ENCODE results near the gene EGLN2.
"Not testable (repeated sequence)": the region's sequence is repeated elsewhere in the genome, so short reads cannot be mapped to it uniquely, and the experiment has no call there.

GRCh38 chr19:40846722-40847121 is 47.7 kb downstream of the EGLN2 start:
- TF ChIP-seq PCBP1 (IDR thresholded peaks at IDR 0.05; ENCODE audit: low read depth, low read length, poor library complexity, severe bottlenecking); RBFOX2 (IDR thresholded peaks at IDR 0.05; ENCODE audit: low read depth, low read length); TBL1XR1 (IDR thresholded peaks at IDR 0.05; ENCODE audit: low read length in 2 of 2); MYNN (IDR thresholded peaks at IDR 0.05); MYNN (CRISPR knock-in tag; IDR thresholded peaks at IDR 0.05): not testable (repeated sequence)

All from K562 (cell line).